MM.1S (cell line): ENCODE data around the gene CCND1.

ENCODE experiments used
- DNase-seq: peaks from one replicate; pipeline ENCODE4 v3.0.0-alpha.2; 2015
- H2AFZ ChIP-seq: fragments of 300-600 bp; sonication (generic); 2 replicates; pipeline ENCODE4 v1.6.0; 2016; ENCODE audit warnings: antibody characterized with exemption, low read length
- H3F3A ChIP-seq: fragments of 300-600 bp; sonication (generic); 2 replicates; pipeline ENCODE4 v1.6.1; 2016; ENCODE audit warnings: mild to moderate bottlenecking, antibody characterized with exemption, low read length, moderate library complexity, mixed read lengths; ENCODE audit not compliant: insufficient read depth
- H3K27ac ChIP-seq: fragments of 300-600 bp; sonication (generic); 2 replicates; pipeline ENCODE4 v1.5.1; 2016; ENCODE audit warnings: mild to moderate bottlenecking, low read length
- H3K27me3 ChIP-seq: fragments of 300-600 bp; sonication (generic); replicated peaks from 2 replicates; pipeline ENCODE4 v1.6.0; 2016; ENCODE audit warnings: low read length; ENCODE audit not compliant: insufficient read depth
- H3K36me3 ChIP-seq: fragments of 300-600 bp; sonication (generic); replicated peaks from 2 replicates; pipeline ENCODE4 v1.6.1; 2016; ENCODE audit warnings: mild to moderate bottlenecking, low read length, mixed read lengths; ENCODE audit not compliant: insufficient read depth
- H3K4me1 ChIP-seq: fragments of 300-600 bp; sonication (generic); 2 replicates; pipeline ENCODE4 v1.6.1; 2016; ENCODE audit warnings: low read length, mixed read lengths
- H3K4me2 ChIP-seq: fragments of 300-600 bp; sonication (generic); 2 replicates; pipeline ENCODE4 v1.6.0; 2016; ENCODE audit warnings: low read depth, low read length
- H3K4me3 ChIP-seq: fragments of 300-600 bp; sonication (generic); 2 replicates; pipeline ENCODE4 v1.5.1; 2016; ENCODE audit warnings: low read length, mixed read lengths
- H3K79me2 ChIP-seq: fragments of 300-600 bp; sonication (generic); 2 replicates; pipeline ENCODE4 v1.6.1; 2016; ENCODE audit warnings: mixed run types, low read length, mixed read lengths
- H3K9ac ChIP-seq: fragments of 300-600 bp; sonication (generic); 2 replicates; pipeline ENCODE4 v1.6.1; 2016; ENCODE audit warnings: low read length, mixed read lengths
- H3K9me2 ChIP-seq: fragments of 300-600 bp; sonication (generic); replicated peaks from 2 replicates; pipeline ENCODE4 v1.6.1; 2016; ENCODE audit warnings: mild to moderate bottlenecking, low read length, mixed read lengths; ENCODE audit not compliant: insufficient read depth
- H3K9me3 ChIP-seq: fragments of 300-600 bp; sonication (generic); replicated peaks from 2 replicates; pipeline ENCODE4 v1.6.1; 2016; ENCODE audit warnings: mild to moderate bottlenecking, low read length, mixed read lengths; ENCODE audit not compliant: insufficient read depth
- H4K20me1 ChIP-seq: fragments of 300-600 bp; sonication (generic); 2 replicates; pipeline ENCODE4 v1.6.1; 2016; ENCODE audit warnings: mild to moderate bottlenecking, low read length, moderate library complexity, mixed read lengths; ENCODE audit not compliant: insufficient read depth
- EZH2 ChIP-seq: fragments of 300-600 bp; sonication (generic); optimal IDR thresholded peaks from 2 replicates; pipeline ENCODE3; 2017; ENCODE audit warnings: low read depth, mild to moderate bottlenecking, antibody characterized with exemption, low read length, mixed read lengths
- EZH2phosphoT487 ChIP-seq: fragments of 300-600 bp; sonication (generic); IDR thresholded peaks from 2 replicates; pipeline ENCODE4 v1.6.1; 2018; ENCODE audit warnings: antibody characterized with exemption, low read length
- TF ChIP-seq, protein P1 (sequence below): fragments of 300-600 bp; sonication (generic); IDR thresholded peaks from 2 replicates; pipeline ENCODE4 v1.5.1; 2016; ENCODE audit warnings: antibody characterized with exemption, low read length, mixed read lengths

The CCND1 gene

DNA sequence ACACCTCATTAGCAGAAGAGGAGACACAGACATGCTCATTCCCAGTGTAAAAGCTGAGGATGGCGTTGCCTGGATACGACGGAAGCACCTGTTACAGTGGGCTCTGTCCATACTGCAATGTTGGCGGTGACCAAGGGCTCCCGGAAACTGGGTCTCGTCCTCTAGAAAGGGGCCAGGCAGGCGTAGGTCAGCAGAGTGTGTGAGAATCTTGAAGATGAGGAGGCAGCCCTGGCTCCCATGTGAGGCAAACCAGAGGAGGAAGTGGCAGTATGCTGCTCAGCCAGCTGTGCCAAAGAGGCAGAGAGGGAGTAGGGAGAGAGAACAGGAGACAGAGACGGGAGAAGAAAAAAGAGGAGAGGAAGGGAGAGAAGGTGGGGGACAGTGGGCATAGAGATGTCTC, 23.9 kb downstream of the CCND1 start:
- no peaks in the 10 kb centered on the region for H3K9me2 ChIP-seq
- no peak overlapping the region for H3K4me2 ChIP-seq
- no peak overlapping the region for H3K4me3 ChIP-seq
- no peak for DNase-seq
- TF ChIP-seq EZH2phosphoT487 (no peak), EZH2 (no peak)
- TF ChIP-seq, protein P1, sequence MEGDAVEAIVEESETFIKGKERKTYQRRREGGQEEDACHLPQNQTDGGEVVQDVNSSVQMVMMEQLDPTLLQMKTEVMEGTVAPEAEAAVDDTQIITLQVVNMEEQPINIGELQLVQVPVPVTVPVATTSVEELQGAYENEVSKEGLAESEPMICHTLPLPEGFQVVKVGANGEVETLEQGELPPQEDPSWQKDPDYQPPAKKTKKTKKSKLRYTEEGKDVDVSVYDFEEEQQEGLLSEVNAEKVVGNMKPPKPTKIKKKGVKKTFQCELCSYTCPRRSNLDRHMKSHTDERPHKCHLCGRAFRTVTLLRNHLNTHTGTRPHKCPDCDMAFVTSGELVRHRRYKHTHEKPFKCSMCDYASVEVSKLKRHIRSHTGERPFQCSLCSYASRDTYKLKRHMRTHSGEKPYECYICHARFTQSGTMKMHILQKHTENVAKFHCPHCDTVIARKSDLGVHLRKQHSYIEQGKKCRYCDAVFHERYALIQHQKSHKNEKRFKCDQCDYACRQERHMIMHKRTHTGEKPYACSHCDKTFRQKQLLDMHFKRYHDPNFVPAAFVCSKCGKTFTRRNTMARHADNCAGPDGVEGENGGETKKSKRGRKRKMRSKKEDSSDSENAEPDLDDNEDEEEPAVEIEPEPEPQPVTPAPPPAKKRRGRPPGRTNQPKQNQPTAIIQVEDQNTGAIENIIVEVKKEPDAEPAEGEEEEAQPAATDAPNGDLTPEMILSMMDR = no peak
- no peaks in the 10 kb centered on the region for H3K4me1 ChIP-seq
- no peak overlapping the region for H3K27ac ChIP-seq
- H3K79me2 ChIP-seq = 0 out of 2 replicates have a peak, but pooled peaks cover 6% of the 10 kb centered on the region
- H3K27me3 ChIP-seq = no peaks in the 10 kb centered on the region
- H3F3A ChIP-seq = no peaks in the 10 kb centered on the region
- no peak overlapping the region for H2AFZ ChIP-seq
- no peaks in the 10 kb centered on the region for H4K20me1 ChIP-seq
- H3K9me3 ChIP-seq = no peaks in the 10 kb centered on the region
- no peaks in the 10 kb centered on the region for H3K36me3 ChIP-seq
- H3K9ac ChIP-seq = no peak overlapping the region

DNA sequence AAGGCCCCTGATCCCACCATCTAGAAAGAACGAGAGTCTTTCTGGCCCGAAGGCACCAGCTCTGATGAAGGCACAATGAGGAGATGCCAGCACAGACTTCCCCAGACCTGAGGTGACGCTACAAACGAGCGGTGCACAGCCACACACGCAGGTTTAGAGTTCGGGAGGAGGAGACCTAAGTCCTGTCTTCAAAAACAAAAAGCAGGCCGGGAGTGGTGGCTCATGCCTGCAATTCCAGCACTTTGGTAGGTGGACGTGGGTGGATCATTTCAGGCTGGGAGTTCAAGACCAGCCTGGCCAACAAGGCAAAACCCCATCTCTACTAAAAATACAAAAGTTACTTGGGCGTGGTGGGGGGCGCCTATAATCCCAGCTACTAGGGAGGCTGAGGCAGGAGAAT, 24.7 kb downstream of the CCND1 start:
- H3K9ac ChIP-seq = no peak overlapping the region
- TF ChIP-seq EZH2 = no peak
- no peak for TF ChIP-seq EZH2phosphoT487
- TF ChIP-seq, protein P1 = no peak
- no peak overlapping the region for H3K4me3 ChIP-seq
- H3K4me1 ChIP-seq = no peaks in the 10 kb centered on the region
- H3K9me2 ChIP-seq = no peaks in the 10 kb centered on the region
- no peak for DNase-seq
- H3K4me2 ChIP-seq = no peak overlapping the region
- H3F3A ChIP-seq = no peaks in the 10 kb centered on the region
- 0 out of 2 replicates have a peak, but pooled peaks cover 6% of the 10 kb centered on the region for H3K79me2 ChIP-seq
- H3K9me3 ChIP-seq = no peaks in the 10 kb centered on the region
- H2AFZ ChIP-seq = no peak overlapping the region
- H3K27ac ChIP-seq = no peak overlapping the region
- H4K20me1 ChIP-seq = no peaks in the 10 kb centered on the region
- H3K27me3 ChIP-seq = no peaks in the 10 kb centered on the region
- no peaks in the 10 kb centered on the region for H3K36me3 ChIP-seq

DNA sequence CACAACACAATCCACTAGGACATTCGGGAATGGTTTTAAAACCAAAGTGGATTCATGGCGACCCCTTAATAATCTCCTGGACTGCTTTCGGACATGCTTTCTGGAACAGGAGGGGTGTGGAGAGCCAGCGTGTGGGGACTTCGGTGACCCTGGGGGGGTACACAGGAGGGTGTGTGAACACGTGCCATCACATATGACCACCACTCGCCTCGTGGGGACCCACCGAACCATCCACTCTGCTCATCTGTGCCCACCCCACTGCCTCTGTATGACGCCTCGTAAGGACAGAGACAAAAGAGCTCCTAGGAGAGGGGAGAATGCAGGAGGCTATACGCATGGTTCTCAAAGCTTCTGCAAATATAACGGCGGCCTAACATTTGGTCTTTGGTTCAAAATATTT, 25.3 kb downstream of the CCND1 start:
- 0 out of 2 replicates have a peak, but pooled peaks cover 6% of the 10 kb centered on the region for H3K79me2 ChIP-seq
- H3K4me1 ChIP-seq = no peaks in the 10 kb centered on the region
- H3K27ac ChIP-seq = no peak overlapping the region

More for the DNA sequence above, 25.3 kb downstream of the CCND1 start:
- Histone ChIP-seq H3K9ac (no peak overlapping the region), H3K4me2 (no peak overlapping the region), H3K36me3 (no peaks in the 10 kb centered on the region), H3K9me2 (no peaks in the 10 kb centered on the region), H3K9me3 (no peaks in the 10 kb centered on the region), H3K4me3 (no peak overlapping the region), H3K27me3 (no peaks in the 10 kb centered on the region), H4K20me1 (no peaks in the 10 kb centered on the region), H3F3A (no peaks in the 10 kb centered on the region), H2AFZ (no peak overlapping the region)
- DNase-seq = no peak
- TF ChIP-seq, protein P1 = no peak
- no peak for TF ChIP-seq EZH2
- TF ChIP-seq EZH2phosphoT487 = no peak
